Kasumi-1 (cell line): ENCODE results near the gene FBXW11.
A peak's percentile ranks its signal among the peaks of the same experiment; 100 is the strongest.
"Not testable (repeated sequence)": the region's sequence is repeated elsewhere in the genome, so short reads cannot be mapped to it uniquely, and the experiment has no call there.

Source experiments
- DNase-seq, 2 experiments: peaks; one replicate each; lab custom pipeline; 2025; lab: John Stamatoyannopoulos, UW

The FBXW11 gene

GRCh38 chr5:171911152-171911551 lies 95.3 kb downstream of the FBXW11 start:
- DNase-seq = no peak

- DNase-seq = no peak
Observed at GRCh38 chr5:171908638-171909037, 97.8 kb downstream of the FBXW11 start.

GRCh38 chr5:171907725-171908343 lies 98.6 kb downstream of the FBXW11 start:
- DNase-seq = peak; percentile 81 to 89

- no peak for DNase-seq
Observed at GRCh38 chr5:171906703-171907590, 99.5 kb downstream of the FBXW11 start.

GRCh38 chr5:171906066-171906570 lies 100.3 kb downstream of the FBXW11 start:
- no peak for DNase-seq

GRCh38 chr5:171904886-171905285 lies 101.6 kb downstream of the FBXW11 start:
- DNase-seq = no peak

- no peak for DNase-seq
Observed at GRCh38 chr5:171901764-171902163, 104.7 kb downstream of the FBXW11 start.

- DNase-seq = no peak
Observed at GRCh38 chr5:171899792-171900191, 106.6 kb downstream of the FBXW11 start.

GRCh38 chr5:171898879-171899278 lies 107.6 kb downstream of the FBXW11 start:
- DNase-seq = no peak

GRCh38 chr5:171898386-171898785 lies 108.1 kb downstream of the FBXW11 start:
- DNase-seq = no peak

GRCh38 chr5:171897231-171897630 lies 109.2 kb downstream of the FBXW11 start:
- DNase-seq = no peak

GRCh38 chr5:171895081-171895480 lies 111.4 kb downstream of the FBXW11 start:
- DNase-seq = no peak

GRCh38 chr5:171893290-171893886 lies 113.0 kb downstream of the FBXW11 start:
- DNase-seq = no peak

- DNase-seq = no peak
Observed at GRCh38 chr5:171891595-171891994, 114.8 kb downstream of the FBXW11 start.

- no peak for DNase-seq
Observed at GRCh38 chr5:171891150-171891549, 115.3 kb downstream of the FBXW11 start.

GRCh38 chr5:171888051-171888481 lies 118.4 kb downstream of the FBXW11 start:
- DNase-seq = no peak

GRCh38 chr5:171886037-171886436 lies 120.4 kb downstream of the FBXW11 start:
- not testable (repeated sequence) for DNase-seq

- DNase-seq = no peak
Observed at GRCh38 chr5:171882118-171882517, 124.3 kb downstream of the FBXW11 start.

- DNase-seq = peak; percentile 63 to 81
Observed at GRCh38 chr5:171874234-171874633, 132.2 kb downstream of the FBXW11 start.

GRCh38 chr5:171872666-171873065 lies 133.8 kb downstream of the FBXW11 start:
- DNase-seq = no peak

GRCh38 chr5:171871711-171872110 lies 134.7 kb downstream of the FBXW11 start:
- no peak for DNase-seq

GRCh38 chr5:171869956-171870355 lies 136.5 kb downstream of the FBXW11 start:
- DNase-seq = no peak

GRCh38 chr5:171868236-171868635 lies 138.2 kb downstream of the FBXW11 start:
- no peak for DNase-seq
